ENCODE measurements around the gene PSAPL1.
"Not testable (repeated sequence)": the region's sequence is repeated elsewhere in the genome, so short reads cannot be mapped to it uniquely, and the experiment has no call there.

PSAPL1 gene

DNA sequence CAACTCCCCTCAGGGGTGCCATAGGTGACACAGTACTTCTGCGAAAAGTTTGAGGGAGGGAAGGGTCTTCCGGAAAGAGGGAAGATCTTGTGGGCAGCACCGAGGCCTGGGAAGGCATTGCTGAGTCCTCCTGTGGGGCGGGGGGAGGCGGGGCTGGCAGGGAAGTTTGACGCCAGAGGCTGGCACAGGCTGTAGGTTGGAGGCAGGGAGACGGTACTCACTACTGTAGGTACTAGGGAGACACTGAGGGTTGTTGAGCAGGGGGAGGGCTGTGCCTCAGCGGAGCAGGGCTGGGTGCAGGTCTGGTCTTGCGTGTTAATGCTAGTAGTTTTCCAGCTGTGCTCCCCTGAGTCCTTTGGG is 23.3 kb upstream of the PSAPL1 start:
- DNase-seq = no peak

DNA sequence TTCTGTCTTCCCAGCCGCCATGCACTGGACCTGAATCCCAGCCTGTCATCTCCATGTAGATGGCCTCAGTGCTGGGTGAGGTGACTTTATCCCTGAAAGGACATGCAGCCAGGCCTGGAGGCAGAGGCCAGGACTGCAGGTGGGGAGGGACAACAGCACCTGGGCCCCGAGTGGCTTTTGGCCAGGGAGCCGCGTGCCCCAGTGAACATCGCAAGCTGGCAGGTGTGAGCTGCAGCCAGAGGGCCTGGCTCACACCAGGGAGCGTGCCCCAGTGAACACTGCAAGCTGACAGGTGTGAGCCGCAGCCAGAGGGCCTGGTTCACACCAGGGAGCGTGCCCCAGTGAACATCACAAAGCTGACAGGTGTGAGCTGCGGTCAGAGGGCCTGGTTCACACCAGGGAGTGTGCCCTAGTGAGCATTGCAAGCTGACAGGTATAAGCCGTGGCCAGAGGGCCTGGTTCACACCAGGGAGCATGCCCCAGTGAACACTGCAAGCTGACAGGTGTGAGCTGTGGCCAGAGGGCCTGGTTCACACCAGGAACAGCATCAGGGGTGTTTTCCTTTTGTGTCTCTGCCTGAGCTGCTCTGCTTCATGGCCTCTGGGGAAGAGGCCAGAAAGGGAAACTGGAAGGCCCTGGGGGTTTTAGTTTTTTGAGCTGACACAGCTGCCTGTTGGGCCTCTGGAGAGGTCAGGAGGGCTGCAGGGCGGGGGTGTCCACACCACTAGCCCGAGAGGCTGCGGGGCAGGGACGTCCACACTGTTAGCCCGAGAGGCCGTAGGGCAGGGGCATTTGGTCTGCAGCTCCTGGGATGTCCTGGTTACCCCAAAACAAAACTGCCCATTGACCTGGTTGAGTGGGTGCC is 22.7 kb upstream of the PSAPL1 start:
- no peak for DNase-seq

DNA sequence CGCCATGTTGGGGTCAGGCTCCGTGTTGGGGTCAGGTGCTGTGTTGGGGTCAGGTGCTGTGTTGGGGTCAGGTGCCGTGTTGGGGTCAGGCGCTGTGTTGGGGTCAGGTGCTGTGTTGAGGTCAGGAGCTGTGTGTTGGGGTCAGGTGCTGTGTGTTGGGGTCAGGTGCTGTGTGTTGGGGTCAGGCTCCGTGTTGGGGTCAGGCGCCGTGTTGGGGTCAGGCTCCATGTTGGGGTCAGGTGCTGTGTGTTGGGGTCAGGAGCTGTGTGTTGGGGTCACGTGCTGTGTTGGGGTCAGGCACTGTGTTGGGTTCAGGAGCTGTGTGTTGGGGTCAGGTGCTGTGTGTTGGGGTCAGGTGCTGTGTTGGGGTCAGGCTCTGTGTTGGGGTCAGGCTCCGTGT is 18.1 kb upstream of the PSAPL1 start:
- DNase-seq = not testable (repeated sequence)

DNA sequence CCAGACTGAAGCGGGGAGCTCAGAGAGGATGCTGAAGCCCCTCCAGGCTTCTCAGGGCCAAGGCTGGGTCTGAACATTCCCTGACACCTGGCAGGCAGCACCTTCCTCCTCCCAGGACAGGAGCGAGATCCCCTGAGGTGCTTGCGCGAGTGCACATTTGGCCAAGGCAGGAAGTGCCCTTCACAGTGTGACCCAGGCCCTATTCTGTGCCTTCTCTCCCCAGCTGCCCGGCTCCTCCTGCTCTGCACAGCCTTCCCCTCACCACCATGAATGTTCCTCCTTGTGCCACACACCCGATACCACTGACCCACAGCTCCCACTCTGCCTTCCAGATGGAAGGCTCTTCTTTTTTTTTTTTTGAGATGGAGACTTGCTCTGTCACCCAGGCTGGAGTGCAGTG is 17.1 kb upstream of the PSAPL1 start:
- no peak for DNase-seq

DNA sequence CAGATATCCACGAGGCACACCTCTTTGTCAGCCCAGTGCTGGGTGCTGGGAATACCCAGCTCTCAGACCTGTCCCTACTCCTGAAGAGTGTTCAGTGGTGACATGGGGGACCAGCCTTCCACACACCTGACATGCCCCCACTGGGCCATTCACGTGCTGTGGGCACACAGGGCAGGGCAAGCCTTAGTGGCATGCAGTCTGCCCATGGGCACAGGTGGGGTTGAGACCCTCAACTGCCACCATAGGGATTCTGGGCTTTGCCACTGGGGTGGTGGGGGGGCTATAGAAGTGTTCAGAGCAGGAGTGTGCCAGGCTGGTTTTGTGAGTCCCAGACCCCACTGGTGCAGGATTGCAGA is 16.7 kb upstream of the PSAPL1 start:
- no peak for DNase-seq

DNA sequence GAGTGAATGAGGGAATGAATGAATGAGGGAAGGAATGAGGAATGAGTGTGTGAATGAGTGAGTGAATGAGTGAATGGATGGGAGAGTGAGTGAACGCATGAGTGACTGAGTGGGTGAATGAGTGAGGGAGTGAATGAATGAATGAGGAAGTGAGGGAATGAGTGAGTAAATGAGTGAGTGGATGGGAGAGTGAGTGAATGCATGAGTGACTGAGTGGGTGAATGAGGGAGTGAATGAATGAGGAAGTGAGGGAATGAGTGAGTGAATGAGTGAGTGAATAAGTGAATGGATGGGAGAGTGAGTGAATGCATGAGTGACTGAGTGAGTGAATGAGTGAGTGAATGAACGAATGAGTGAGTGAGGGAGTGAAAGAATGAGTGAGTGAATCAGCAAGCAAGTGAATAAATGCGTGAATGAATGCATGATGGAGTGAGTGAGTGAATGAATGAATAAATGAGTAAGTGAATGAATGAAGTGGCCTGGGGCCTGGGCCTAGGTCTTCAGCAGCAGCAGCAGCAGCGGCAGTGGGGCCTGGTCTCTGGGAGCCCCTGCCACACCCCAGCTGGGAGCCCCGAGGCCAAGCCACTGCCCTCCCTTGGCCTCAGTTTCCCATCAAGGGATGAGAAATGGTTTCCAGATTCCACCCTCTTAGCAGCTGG is 16.2 kb upstream of the PSAPL1 start:
- no peak for DNase-seq

DNA sequence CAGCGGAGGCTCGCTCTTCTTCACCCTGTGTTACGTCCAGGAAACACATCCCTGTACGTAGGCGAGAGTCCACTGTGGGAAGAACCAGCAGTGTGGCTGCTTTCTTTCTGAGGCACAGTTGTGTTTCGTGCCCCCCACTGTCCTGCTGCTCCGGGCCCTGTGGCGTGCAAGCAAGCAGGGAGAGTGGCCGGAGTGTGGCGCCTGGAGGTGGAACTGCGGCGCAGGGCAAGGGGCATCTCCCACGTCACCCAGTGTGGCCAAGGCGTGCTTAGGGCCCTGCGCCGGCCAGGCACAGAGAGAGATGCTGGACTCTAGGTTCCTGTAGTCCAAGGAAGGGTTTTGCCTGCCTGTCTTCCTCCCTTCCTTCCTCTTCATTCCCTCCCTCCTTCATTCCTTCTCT is 13.3 kb upstream of the PSAPL1 start:
- DNase-seq = no peak

DNA sequence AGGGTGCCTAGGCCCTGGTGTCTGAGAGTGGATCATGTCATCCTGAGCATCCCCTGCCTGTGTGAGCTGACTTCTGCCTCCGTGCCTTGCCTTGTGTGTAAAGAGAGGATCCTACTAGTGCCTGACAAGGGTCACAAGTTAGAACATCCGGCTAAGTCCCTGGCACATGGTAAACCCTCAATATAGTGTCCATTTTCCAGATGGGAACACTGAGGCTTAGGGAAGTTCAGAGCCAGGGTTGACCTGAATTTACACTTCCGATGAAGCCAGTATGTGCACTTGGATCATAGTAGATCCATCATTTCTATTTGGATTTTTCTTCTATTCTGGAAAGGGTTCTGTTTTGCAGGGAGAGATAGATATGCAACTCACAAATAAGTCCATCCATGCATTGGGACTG is 12.5 kb upstream of the PSAPL1 start:
- no peak for DNase-seq

DNA sequence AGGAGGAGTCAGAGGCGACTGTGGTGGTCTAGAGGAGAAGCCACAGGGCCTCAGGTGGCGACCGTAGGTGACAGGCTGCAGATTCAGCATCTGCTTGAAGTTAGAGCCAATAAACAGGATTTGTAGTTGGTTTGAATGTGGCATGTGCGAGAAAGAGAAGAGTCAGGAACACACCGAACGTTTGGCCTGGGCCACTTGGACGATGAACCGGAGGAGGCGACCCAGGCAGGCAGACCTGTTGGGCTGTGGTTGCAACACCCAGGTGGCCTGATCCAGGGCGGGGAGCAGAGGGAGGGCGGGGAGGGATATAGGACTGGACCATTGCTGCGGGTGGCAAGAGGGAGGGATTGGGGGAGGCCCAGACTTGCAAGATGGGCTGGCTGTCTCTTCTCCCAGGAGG is 10.0 kb upstream of the PSAPL1 start:
- no peak for DNase-seq

DNA sequence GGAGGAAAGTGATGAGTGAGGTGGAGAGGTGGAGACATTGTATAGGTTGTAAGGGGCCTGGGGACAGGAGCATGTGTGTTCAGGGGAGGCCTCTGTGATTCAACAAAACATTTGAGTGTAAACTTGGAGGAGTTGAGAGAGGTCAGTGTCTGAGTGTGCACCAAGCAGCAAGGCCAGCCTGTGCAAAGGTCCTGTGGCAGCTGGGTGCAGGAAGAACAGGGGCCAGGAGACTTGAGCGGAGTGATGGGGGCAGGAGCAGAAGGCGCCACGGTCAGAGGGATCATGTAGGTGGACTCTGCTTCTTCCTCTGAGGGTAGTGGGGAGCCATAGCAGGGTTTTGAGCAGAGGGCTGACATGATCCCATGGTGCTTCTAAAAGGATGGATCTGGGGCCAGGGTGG is 9.6 kb upstream of the PSAPL1 start:
- DNase-seq = no peak

DNA sequence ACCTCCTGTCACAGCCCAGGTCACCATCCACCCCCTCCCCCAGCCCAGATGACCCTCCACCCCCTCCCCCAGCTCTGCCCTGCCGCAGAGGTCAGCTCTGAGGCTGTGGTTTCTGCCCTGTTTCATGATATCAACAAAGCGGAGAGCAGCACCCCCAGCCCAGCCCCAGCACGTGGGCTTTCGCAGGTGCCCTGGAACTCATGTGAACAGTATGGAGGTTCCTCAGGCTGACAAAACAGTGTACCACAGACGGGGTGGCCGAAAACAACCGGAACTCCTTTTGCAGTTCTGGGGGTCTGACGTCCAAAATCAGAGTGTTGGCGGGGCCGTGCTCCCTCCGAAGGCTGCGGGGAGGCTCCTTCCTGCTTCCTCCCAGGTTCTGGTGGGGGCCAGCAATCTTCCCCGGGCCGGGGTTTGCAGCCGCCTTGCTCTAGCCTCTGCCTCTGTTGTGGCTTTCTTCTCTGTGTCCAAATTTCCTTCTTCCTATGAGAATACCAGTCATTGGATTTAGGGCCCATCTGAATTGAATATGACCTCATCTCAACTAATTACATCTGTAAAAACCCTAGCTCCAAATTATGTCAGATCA is 7.9 kb upstream of the PSAPL1 start:
- no peak for DNase-seq

DNA sequence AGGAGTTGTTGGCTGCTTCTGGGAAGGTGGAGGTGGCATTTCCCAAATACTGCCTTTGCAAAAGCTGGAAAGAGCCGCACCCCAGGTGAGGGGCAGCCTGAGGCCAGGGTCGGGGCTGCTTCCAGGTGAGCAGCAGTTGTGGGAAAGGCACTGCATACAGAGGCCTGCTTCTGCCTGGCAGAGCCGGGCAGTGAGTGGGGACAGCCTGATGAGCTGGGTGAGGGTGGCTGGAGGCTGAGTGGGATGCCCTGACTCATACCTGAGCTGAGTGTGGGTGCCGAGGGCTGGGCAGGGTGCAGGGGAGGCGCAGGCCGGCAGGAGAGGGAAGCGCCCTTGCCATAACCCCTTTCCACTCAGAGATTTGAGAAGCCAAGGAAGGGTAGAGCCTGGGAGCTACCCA is 6.5 kb upstream of the PSAPL1 start:
- no peak for DNase-seq

DNA sequence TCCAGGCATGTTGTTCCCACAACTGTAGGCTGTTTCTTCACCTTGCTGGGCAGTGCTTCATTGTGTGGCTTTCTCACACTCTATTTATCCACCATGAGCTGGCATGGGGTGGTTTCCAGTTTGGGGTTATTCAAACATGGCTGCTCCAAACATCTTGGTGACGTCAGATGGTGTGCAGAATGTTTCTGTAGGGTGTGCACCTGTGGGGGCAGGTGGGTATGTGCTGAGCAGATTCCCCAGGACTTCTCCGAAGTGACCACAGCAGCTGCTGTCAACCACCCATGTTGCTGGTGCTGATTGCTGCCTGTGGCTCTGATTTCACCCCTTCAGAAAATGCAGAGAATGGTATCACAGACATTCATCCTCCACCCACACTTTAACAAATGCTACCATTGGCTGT is 5.0 kb upstream of the PSAPL1 start:
- DNase-seq = no peak

DNA sequence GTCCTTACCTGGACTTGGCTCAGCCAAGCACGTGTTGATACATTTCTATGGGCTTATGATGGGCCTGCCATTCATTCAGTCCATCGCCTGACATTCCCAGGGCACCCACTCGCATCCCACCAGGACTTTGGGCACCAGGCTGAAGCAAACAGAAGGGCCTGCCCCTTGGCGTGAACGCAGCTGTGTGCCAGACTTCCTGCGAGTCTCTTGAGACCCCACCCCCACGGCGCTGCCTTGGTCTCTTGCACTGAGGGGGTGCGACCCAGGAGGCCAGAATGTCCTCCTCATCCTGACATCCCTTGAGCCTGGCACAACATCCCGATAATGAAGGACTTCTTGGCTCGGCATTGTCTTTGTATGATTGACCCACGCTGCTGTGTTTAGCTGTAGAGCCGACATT is 1.5 kb upstream of the PSAPL1 start:
- no peak for DNase-seq

DNA sequence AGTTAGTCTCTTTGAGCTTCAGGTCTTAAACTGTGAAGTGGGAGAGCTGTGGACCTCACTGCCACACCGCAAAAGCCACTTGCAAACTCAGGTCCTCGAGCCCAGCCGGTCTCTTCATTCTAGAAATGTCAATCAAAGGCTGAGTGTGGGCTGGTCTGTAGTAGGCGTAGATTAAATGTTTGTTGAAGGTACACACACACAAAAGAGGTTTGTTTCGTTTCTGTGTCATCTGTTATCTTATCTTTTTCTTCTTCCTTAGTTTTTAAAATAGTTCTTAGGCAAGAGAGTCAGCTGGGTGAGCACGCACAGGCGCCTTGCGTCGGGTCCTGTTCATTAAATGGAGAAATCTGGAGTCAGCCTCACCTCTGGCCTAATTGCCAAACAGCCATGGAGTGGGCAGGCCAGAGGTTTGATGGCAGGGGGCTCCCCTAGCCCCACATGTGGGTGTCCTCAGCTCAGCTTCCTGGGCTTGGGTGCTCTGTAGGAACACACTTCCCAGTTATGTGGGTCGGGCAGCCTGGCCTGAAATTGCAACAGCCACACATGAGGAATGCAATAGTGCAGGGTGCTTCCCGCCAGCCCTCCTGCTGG is 836 bp upstream of the PSAPL1 start:
- DNase-seq = no peak

DNA sequence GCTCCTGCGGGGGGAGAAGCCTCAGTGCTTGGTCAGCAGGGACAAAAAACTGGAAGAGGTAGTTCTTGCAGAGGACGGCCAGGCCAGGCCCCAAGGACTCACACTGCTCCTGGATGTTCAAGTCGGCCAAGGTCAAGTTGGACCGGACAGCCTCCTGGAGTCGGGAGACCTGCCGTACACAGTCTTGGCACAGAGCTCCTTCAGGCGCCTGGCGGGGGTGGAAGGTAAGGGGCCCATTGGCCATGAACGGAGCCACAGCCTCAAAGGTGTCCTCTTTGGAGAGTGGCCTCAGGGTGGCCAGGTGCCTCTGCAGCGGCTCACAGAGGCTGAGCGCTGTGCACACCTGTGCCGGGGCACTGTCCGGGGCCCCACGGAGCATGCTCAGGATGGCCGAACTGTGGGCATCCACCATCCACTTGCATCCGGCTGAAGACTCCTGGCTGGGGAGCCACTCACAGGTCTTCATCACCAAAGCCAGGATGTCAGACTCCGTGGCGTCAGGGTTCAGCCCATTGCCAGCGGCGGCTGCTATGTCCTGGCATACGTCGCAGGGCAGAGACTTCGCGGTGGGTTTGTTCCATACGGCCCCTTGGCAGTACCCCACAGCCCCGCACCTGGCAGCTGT is 477 bp downstream of the PSAPL1 start:
- no peak for DNase-seq

DNA sequence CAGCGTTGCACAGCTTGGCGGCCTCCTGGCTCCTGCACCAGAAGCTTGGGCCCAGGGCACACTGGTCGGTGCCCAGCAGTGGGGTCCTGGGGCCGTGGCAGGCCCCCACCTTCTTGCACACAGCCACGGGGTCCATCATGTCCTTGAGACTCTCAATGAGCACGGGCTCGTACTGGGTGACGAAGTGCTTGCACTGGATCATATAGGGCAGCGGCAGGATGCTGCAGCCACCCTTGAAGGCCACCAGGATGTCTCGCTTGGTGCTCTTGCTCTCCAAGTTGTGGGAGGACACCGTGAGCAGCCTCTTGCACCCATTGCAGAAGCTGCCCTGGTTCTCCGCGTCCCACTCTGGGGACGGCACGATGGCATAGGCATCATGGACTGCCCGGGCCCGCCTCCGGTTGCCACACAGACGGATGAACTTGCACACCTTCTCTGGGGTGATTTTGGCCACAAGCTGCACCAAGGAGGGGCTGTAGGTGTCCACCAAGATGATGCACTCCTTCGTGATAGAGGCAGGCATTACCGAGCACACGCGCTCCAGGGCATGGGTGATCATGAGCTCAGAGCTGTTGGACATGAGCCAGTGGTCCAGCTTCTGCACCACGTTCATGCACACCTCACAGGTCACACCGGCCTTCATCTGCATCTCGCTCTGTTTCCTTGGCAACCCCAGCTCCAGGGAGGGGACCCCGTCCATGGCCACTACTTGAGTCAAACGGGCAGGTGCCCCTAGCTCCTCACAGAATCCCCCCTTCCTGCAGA is 1.2 kb downstream of the PSAPL1 start:
- no peak for DNase-seq

DNA sequence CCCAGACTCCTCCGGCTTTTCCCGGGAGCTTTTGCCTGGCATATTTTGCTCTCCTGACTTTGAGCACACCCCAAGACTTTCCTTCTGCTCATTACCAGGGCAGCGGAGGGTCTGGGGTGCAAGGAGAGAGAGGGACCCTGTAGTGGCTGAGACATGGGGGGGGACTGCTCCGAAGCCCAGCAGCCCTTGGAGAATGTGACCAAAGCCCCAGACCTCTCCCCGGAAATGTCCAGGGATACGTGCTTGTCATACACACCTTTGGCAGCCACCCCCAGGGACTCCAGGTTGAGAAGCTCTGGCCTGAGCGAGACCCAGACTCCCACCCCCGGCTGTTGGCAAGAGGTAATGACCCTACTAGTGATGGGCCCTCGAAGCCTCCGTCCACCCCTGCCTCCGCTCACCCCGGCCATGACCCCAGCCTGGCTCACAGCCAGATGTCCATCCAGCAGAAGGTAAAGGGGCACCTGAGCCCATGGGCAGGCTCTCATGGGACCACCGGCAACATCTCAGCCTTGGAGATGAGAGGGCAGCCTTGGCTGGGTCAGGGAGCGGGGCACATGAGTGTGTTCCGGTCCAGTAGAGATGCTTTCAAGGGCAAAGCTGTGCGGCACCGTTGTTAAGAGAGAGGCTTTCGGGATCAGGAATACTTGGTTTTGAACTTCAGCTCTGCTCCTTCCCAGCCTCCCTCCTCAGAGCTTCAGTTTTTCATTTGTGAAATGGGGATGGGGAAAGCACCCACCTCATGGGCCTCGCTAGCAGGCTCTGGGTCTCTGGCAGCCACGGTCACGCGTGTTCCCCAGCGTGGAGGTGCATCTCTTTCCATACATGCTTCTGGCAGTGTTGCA is 2.0 kb downstream of the PSAPL1 start:
- no peak for DNase-seq

DNA sequence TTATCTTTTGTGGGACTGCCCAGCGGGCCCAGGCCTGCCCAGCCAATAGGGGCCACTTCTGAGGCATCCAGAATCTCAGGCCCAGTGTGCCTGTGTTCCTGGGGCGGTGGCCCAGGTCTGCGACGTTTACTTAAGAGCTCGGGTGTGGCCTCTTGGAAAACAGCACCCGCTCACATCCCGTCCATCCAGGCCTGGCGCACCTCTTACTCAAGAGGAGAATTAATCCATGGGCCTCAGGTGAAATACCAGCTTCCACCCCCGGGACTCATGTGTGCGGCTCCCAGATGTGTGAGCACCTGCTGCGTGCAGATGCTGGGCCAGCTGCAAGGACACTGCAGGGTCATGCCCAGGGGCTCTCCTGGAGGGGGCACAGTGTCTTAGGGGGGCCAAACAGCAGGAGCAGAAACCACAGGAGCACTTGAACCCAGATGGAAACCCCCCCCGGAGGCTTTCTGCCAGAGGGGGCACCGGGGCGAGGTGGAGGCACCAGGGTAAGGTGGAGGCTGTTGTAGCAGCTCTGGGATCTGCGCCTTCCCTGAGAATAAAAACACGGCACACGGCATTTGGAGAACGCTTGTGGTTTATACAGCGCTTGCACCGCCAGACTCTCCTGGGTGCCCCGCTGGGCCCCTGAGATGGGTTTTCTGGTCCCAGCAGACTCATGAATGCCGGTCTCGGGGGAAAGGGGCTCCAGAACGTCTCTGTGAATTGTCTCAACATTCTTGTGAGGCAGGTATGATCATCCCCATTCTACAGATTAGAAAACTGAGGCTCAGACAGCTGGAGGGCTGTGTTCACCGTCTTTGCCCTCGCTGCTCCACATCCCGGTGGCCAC is 2.8 kb downstream of the PSAPL1 start:
- DNase-seq = no peak

DNA sequence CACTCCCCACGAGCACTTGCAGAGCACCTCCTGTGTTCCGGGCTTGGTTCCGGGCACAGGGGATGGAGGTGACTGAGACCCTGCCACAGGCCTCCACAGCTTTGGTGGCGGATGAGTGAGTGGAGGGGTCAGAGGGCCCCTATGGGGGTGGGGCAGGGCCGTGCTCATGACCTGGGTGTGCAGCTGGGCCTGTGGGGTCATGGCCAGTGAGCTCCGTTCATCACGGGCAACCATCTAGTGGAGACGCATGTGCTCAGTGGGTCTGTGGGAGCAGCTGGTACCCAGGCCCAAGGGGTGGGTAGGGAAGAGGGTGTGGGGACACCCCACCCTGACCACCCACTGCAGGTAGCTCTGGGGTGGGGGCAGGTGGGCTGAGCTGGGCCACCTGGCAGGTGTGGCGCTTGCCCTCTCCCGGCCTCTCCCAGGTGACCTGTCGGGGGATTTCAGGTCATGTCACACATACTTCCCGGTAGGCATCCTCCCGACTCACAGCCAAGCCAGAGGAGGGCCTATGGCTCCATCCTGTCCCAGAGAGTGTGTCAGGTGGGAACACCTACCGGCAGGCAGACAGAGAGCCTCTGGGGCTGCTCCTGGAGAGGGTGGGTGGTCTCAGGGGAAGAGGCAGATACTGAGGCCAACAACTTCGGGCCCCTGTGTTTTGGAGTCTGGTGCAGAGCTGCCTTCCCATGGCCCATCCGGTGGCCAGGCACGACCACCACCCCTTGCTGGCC is 3.6 kb downstream of the PSAPL1 start:
- no peak for DNase-seq
